M059J (cell line): ENCODE data around the gene IMMP2L. TPM values are rescaled to one million over a fixed set of nuclear protein-coding genes. Genes with fewer than 3 reads are reported as not detected.
A peak's percentile ranks its signal among the peaks of the same experiment; 100 is the strongest.
"Not testable (repeated sequence)": the region's sequence is repeated elsewhere in the genome, so short reads cannot be mapped to it uniquely, and the experiment has no call there.

ENCODE experiments used
- DNase-seq: peaks from one replicate; pipeline ENCODE4 v3.0.0-alpha.2; 2012; ENCODE audit warnings: low read depth
- total RNA-seq: library from RNA; depleted of rRNA; stranded (reverse); fragments of >200 nt; shearing (Covaris generic); gene quantifications from 2 replicates; pipeline ENCODE4 v1.2.3, GENCODE V29; 2014

Gene IMMP2L
- total RNA-seq, 1 experiment from 2014 or later, result 8.6 TPM

DNA sequence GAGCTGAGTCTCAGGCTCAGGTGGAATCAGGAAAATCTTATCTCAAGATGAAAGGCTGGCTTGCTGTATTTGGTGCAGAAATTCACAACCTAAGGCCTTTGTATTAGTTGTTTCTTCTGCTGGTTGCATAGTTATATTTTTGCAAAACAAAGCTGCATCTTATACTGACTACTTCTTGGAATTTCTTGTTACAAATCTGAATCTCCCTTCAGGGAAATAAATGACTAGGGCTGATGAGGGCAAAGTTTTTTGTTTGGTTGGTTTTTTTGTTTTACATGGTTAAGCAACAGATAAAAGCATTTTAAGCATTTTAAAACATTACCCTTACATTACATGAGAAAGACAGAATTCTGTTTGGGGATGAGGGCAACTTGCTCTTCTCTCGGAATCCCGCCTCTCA, 485.3 kb downstream of the IMMP2L start:
- no peak for DNase-seq

GRCh38 chr7:111076205-111076604, 486.1 kb downstream of the IMMP2L start:
- DNase-seq, result peak; percentile 79

DNA sequence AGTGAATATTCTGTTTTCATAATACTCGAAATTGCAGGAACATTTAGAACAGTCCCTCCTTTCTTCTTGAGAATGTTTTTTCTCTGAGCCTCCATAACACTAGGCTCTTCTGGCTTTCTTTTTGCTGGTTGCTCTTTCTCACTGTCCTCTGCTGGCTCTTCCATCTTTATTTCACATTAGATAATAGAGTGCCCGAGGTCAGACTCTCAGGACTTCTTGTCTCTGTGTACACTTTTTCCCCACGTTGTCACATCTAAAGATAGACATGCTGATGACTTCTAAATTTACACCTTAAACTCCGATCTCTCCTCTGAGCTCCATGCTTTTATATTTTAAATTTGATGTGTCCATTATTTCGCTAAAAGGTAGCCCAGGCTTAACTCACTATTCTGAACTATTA, 486.8 kb downstream of the IMMP2L start:
- no peak for DNase-seq

- DNase-seq, result no peak
Measured at GRCh38 chr7:111074748-111075146, 487.5 kb downstream of the IMMP2L start.

DNA sequence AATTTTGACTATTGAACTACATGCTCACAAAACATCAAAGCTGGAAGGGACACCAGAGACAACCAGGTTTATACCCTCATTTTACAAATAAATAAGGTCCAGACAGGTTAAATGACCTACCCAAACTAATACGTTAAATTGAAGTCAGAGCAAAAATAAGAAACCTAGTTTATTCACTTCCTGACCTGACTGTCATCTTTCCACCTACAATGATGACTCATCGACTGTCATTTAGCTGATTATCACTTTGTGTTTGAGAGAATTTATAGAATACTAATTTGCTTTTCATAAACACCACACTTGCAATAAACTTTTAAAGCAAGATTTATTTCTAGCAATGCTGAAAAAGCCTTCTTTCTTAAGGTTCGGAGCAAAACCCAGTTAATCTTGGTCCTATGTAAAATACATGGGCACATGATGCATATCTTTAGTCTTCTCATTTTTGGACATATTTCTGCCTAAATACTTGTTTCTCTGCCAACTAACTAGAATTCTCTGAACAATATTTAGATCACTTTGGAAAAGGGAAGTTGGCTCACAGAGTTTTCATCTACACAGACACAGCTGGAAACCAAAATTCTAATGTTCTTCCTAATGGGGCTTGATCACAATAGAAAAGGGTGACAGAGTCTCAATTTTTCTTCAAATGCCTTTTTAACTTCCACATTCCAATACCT, 488.1 kb downstream of the IMMP2L start:
- no peak for DNase-seq

DNA sequence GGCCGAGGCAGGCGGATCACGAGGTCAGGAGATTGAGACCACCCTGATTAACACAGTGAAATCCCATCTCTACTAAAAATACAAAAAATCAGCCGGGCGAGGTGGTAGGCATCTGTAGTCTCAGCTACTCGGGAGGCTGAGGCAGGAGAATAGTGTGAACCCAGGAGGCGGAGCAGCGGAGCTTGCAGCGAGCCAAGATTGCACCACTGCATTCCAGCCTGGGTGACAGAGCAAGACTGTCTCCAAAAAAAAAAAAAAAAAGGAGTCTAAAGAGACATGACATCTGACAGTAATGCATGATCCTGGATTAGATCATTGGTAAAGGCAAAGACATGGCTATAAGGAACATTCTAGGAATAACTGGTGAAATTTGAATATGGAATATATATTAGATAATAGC, 489.6 kb downstream of the IMMP2L start:
- DNase-seq, result not testable (repeated sequence)

DNA sequence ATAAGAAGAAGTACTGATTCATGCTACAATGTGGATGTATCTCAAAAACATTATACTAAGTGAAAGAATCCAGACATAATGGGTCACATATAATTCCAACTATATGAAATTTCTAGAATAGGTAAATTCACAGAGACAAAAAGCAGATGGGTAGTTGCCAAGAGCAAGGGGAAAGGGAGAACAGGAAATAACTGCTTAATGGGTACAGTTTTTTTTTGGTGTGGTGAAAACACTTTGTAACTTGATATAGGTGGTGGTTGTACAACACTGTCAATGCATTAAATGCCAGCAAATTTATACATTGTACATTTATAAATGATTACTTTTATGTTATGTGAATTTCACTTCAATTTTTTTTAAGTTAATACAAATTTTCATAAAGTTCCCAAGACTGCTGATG, 490.7 kb downstream of the IMMP2L start:
- DNase-seq, result no peak

- DNase-seq, result no peak
Measured at GRCh38 chr7:111068618-111069017, 493.7 kb downstream of the IMMP2L start.

DNA sequence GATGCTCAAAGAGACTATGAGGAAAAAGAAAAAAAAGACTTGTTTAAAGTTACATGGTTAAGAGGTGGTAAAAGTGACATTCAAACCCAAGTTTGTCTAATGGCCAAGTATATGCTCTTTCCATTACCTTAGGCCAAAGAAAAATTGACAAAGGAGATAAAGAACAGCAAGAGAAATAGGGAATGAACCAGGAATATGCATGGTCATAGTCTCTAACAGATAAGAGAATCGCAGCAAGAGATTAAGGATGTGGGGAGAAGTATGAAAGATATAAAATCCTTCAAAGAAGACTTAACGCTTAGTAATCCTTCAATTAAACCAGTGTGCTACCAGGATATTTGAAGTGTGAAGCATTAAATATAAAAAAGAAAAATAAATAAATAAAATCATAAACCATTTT, 494.6 kb downstream of the IMMP2L start:
- no peak for DNase-seq

- DNase-seq, result no peak
Measured at GRCh38 chr7:111067251-111067650, 495.0 kb downstream of the IMMP2L start.

- DNase-seq, result no peak
Measured at GRCh38 chr7:111063166-111063565, 499.1 kb downstream of the IMMP2L start.

GRCh38 chr7:111059833-111060232, 502.5 kb downstream of the IMMP2L start:
- no peak for DNase-seq

- no peak for DNase-seq
Measured at GRCh38 chr7:111057066-111057465, 505.2 kb downstream of the IMMP2L start.

- no peak for DNase-seq
Measured at GRCh38 chr7:111056371-111056770, 505.9 kb downstream of the IMMP2L start.

GRCh38 chr7:111053035-111053434, 509.3 kb downstream of the IMMP2L start:
- no peak for DNase-seq

DNA sequence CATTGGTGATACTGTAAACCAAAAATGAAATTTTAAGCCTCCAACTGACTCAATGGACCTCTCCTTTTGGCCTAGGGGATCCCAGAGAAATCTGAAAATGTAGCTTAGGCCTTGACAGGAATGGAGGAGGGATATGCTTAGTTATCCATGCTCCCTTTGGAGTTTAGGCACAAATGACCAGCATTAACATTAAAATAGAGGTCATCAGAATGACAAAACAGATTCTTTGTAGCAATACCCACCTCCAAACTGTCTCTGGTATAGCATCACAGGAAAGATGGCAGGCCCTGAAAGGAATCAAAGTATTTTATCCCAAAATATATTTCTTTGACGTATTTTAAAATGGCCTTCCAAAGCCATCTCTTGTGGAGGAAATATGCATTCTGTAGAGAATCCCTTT, 510.5 kb downstream of the IMMP2L start:
- no peak for DNase-seq

DNA sequence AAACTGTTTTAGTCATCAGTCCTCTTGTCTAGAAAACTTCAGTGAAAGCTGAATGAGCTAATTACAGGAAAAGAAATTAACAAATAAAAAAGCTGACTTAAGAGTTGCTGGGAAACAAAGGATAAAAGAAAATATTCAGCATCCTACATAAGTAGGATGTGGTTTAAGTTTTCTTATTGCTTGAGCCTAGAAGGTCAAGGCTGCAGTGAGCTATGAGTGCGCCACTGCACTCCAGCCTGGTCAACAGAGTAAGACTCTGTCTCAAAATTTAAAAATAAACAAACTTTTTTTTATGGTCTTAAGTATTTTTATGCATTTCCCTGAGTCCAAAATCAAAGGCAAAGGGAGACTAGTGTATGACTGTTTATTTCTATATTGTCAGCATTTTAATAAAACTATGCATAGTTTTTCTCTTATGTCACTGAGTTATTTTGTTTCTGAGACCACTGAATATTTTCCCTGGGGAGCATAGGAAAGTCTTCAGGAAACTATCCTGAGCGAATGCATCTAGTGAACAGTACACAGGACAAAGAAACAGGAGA, 511.3 kb downstream of the IMMP2L start:
- no peak for DNase-seq

GRCh38 chr7:111049971-111050680, 512.2 kb downstream of the IMMP2L start:
- no peak for DNase-seq

DNA sequence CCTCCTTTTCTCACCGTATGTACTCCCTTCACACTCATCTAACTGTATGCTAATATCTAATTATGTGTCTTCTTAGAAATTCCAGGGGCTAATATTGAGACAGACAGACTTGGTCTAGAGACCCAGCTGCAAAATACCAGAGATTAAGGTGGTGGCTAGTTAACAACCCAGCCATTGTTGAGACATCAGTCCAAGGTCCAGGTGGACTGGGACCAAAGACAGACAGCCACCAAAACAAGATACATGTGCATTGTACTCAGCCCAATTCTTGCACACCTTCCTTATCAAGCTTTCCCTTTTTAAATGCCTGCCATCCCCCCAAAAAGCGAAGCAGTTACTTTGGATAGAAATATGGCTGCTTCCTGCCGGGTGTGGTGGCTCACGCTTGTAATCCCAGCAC, 514.7 kb downstream of the IMMP2L start:
- DNase-seq, result no peak

- DNase-seq, result no peak
Measured at GRCh38 chr7:111045449-111045848, 516.8 kb downstream of the IMMP2L start.

- no peak for DNase-seq
Measured at GRCh38 chr7:111043561-111043960, 518.7 kb downstream of the IMMP2L start.

GRCh38 chr7:111042842-111043241, 519.5 kb downstream of the IMMP2L start:
- no peak for DNase-seq

DNA sequence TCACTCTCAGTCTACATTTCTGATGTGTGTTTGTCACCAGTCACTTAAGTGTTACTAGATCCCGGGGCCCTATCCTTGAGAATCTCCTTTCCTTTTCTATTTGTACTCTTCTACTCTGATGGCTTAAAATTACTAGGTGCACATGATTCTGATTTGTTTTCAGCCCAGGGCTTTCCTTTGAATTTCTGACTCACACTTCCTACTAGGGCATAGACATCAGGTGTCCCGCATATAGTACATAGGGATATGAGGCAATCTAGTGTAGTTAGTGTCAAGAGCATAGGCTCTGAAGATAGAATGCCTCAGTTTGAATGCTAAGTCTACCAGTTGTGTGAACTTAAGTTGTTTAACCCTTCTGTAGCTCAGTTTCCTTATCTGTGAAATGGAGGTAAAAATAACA, 520.7 kb downstream of the IMMP2L start:
- no peak for DNase-seq
